DOHH2 (cell line): ENCODE results near the gene CLDN10.

Experiments used
- CTCF ChIP-seq: fragments of 200-600 bp; sonication (generic); IDR thresholded peaks from one replicate; pipeline ENCODE4 v1.5.1; 2014; ENCODE audit warnings: antibody characterized with exemption, mild to moderate bottlenecking, low read depth, low read length; ENCODE audit not compliant: poor library complexity, severe bottlenecking
- EZH2phosphoT487 ChIP-seq: fragments of 200-600 bp; sonication (generic); IDR thresholded peaks from 2 replicates; pipeline ENCODE4 v1.6.1; 2017; ENCODE audit warnings: borderline replicate concordance, mild to moderate bottlenecking, antibody characterized with exemption, low read length, moderate library complexity, mixed read lengths

DNA sequence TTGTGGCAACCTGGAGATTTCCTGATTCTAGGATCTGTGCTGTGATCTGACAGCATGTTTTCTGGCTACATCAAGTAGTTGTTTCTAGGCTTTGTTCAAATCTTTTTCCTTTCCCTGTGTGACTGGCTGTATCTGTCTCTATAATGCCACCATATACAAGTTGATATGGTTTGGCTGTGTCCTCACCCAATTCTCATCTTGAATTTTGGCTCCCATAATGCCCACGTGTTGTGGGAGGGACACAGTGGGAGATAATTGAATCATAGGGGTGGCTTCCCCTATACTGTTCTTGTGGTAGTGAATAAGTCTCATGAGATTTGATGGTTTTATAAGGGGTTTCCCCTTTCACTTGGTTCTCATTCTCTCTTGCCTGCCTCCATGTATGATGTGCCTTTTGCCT lies 24.6 kb upstream of the CLDN10 start:
- TF ChIP-seq CTCF = no peak
- no peak for TF ChIP-seq EZH2phosphoT487
